ENCODE results near the gene HGFAC. TPM values are rescaled to one million over a fixed set of nuclear protein-coding genes. Genes with fewer than 3 reads are reported as not detected.

Gene HGFAC
- total RNA-seq, 1 experiment from 2014 or later, result 0.20 TPM

DNA sequence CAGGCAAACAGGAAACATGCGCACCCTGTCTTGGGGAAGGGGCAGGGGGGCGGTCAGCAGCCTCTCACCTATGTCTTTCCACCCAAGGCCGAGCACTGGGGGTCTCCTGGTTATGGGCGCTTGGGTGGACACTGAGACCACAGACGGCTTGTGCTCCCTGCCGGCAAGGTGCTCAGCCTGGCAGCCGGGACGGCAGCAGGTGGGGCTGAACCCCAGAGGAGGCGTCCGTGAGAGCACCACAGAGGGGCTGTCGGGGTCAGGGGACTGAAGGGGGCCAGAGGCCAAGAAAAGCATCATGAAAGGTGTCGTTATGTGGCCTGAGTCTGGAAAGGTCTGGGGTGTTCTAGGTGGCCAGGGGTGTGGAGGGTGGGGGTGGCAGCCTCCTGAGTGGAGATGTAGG, 40.9 kb downstream of the HGFAC start (continued):
- TF ChIP-seq, protein P1, sequence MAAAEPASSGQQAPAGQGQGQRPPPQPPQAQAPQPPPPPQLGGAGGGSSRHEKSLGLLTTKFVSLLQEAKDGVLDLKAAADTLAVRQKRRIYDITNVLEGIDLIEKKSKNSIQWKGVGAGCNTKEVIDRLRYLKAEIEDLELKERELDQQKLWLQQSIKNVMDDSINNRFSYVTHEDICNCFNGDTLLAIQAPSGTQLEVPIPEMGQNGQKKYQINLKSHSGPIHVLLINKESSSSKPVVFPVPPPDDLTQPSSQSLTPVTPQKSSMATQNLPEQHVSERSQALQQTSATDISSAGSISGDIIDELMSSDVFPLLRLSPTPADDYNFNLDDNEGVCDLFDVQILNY (CRISPR knock-in tag; IDR thresholded peaks at IDR 0.05), result no peak
- TF ChIP-seq NR1H2 (CRISPR knock-in tag; IDR thresholded peaks at IDR 0.05) (no peak), STAT6 (CRISPR knock-in tag; conservative IDR thresholded peaks at IDR 0.05; ENCODE audit: low read depth) (no peak)

DNA sequence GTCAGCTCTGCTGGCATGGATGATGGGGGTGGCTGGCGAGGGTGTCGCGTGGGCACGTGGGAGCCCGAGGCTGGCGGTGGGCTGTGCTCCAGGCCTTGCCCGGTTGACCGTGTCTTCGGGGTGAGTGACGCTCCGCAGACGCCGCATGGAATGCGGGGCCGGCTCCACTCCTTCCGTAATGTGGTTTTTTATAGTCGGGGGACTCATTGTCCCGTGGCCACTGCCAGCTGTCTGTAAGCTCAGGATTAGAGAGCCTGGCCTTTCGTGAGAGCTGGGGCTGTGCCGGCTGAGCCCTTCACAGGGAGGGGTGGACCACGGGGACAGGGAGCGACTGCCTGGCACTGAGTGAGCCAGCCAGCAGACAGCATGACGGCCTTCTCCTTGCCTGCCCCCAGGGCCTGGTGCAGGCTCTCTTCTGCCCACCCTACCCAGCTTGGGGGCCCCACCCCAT, 41.7 kb downstream of the HGFAC start:
- Mint-ChIP-seq H3K27ac (no peak overlapping the region), H3K27me3 (ENCODE audit: low read depth) (peaks cover 81% of the 10 kb centered on the region), H3K36me3 (no peaks in the 10 kb centered on the region), H3K4me3 (no peak overlapping the region), H3K9me3 (no peaks in the 10 kb centered on the region), H3K4me1 (peaks cover 23% of the 10 kb centered on the region)
- ATAC-seq (no peak), DNase-seq (ENCODE audit: low spot score) (no peak)
- CTCF ChIA-PET, result interaction anchor here (0.6 to 1.3 kb wide), 3 partner anchors 31 to 165 kb away, joined by 3 to 4 read pairs (median 4); no protein-coding TSS in a partner anchor
- POLR2A ChIA-PET, result no interaction called here
- TF ChIP-seq, protein P2, sequence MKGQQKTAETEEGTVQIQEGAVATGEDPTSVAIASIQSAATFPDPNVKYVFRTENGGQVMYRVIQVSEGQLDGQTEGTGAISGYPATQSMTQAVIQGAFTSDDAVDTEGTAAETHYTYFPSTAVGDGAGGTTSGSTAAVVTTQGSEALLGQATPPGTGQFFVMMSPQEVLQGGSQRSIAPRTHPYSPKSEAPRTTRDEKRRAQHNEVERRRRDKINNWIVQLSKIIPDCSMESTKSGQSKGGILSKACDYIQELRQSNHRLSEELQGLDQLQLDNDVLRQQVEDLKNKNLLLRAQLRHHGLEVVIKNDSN (CRISPR knock-in tag; IDR thresholded peaks at IDR 0.05), result no peak
- no peak for TF ChIP-seq NR2C2 (CRISPR knock-in tag; IDR thresholded peaks at IDR 0.05)
- no peak for TF ChIP-seq CTCF (IDR thresholded peaks at IDR 0.05)
- TF ChIP-seq GRHL2 (CRISPR knock-in tag; IDR thresholded peaks at IDR 0.05; ENCODE audit: insufficient replicate concordance, severe bottlenecking), result no peak
- TF ChIP-seq NFE2L1 (CRISPR knock-in tag; IDR thresholded peaks at IDR 0.05), result no peak
- TF ChIP-seq MAX (CRISPR knock-in tag; IDR thresholded peaks at IDR 0.05), result no peak
- no peak for TF ChIP-seq IRF2 (CRISPR knock-in tag; IDR thresholded peaks at IDR 0.05; ENCODE audit: borderline replicate concordance, low read depth)
- TF ChIP-seq, protein P3, sequence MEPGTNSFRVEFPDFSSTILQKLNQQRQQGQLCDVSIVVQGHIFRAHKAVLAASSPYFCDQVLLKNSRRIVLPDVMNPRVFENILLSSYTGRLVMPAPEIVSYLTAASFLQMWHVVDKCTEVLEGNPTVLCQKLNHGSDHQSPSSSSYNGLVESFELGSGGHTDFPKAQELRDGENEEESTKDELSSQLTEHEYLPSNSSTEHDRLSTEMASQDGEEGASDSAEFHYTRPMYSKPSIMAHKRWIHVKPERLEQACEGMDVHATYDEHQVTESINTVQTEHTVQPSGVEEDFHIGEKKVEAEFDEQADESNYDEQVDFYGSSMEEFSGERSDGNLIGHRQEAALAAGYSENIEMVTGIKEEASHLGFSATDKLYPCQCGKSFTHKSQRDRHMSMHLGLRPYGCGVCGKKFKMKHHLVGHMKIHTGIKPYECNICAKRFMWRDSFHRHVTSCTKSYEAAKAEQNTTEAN (CRISPR knock-in tag; IDR thresholded peaks at IDR 0.05), result no peak
- TF ChIP-seq SP1 (CRISPR knock-in tag; conservative IDR thresholded peaks at IDR 0.05), result no peak
- no peak for TF ChIP-seq RELA (CRISPR knock-in tag; IDR thresholded peaks at IDR 0.05; ENCODE audit: borderline replicate concordance)
- no peak for TF ChIP-seq ARID4B (CRISPR knock-in tag; IDR thresholded peaks at IDR 0.05; ENCODE audit: borderline replicate concordance)
- TF ChIP-seq, protein P1 (CRISPR knock-in tag; IDR thresholded peaks at IDR 0.05), result no peak
- no peak for TF ChIP-seq ZNF532 (CRISPR knock-in tag; IDR thresholded peaks at IDR 0.05; ENCODE audit: borderline replicate concordance)
- TF ChIP-seq ATF3 (CRISPR knock-in tag; conservative IDR thresholded peaks at IDR 0.05), result no peak
- no peak for TF ChIP-seq SMAD4 (CRISPR knock-in tag; IDR thresholded peaks at IDR 0.05)

Measured in WTC11 (cell line).